ENCODE results near the gene GOLGA8Q. TPM values are rescaled to one million over a fixed set of nuclear protein-coding genes. Genes with fewer than 3 reads are reported as not detected.

The GOLGA8Q gene
- total and polyA plus RNA-seq, 9 of the 15 experiments (the other 6 are each of a cell fraction or from before 2014, with no cell fraction given), result 0.07 to 0.23 TPM; not detected in 7

Small RNA genes within 50 kb of the gene (small RNA-seq; reads per million reads assigned to genes)
- gene RF00096, result not detected
- not detected for gene RN7SL796P

Other genes starting within 250 kb of the GOLGA8Q start
- gene CHRFAM7A, start 158.5 kb upstream of the GOLGA8Q start, total RNA-seq (2014; rRNA removed), result not detected in 2 replicates
- gene CHRFAM7A, start 158.5 kb upstream of the GOLGA8Q start, total RNA-seq (2014; rRNA removed; fragmentation: Illumina TruSeq; extraction: Trizol), result not detected in 2 replicates
- gene CHRFAM7A, start 158.5 kb upstream of the GOLGA8Q start, total RNA-seq (2015; rRNA removed; fragmentation: Illumina TruSeq; extraction: Trizol), result not detected in 2 replicates
- not detected in 2 replicates for gene CHRFAM7A, start 158.5 kb upstream of the GOLGA8Q start, total RNA-seq (2021)
- not detected in 2 replicates for gene CHRFAM7A, start 158.5 kb upstream of the GOLGA8Q start, polyA plus RNA-seq (2011; rRNA removed)
- not detected in 2 replicates for gene CHRFAM7A, start 158.5 kb upstream of the GOLGA8Q start, polyA plus RNA-seq (2014; fragmentation: Illumina TruSeq; extraction: Trizol)
- gene CHRFAM7A, start 158.5 kb upstream of the GOLGA8Q start, polyA plus RNA-seq (2014; fragmentation: Nextera tagmentation; extraction: Ambion mirVana), result not detected
- 0.93 TPM in 1 of 2 replicates, not detected in the other for gene CHRFAM7A, start 158.5 kb upstream of the GOLGA8Q start, polyA plus RNA-seq (2014; rRNA removed)
- gene GOLGA8R, start 137.8 kb upstream of the GOLGA8Q start, total RNA-seq (2014; rRNA removed), result 0.04 TPM in 1 of 2 replicates, not detected in the other
- gene GOLGA8R, start 137.8 kb upstream of the GOLGA8Q start, total RNA-seq (2014; rRNA removed; fragmentation: Illumina TruSeq; extraction: Trizol), result 0.10 TPM in 1 of 2 replicates, not detected in the other
- gene GOLGA8R, start 137.8 kb upstream of the GOLGA8Q start, total RNA-seq (2015; rRNA removed; fragmentation: Illumina TruSeq; extraction: Trizol), result 0.07 TPM in 1 of 2 replicates, not detected in the other
- 0.04 and 0.11 TPM in 2 replicates for gene GOLGA8R, start 137.8 kb upstream of the GOLGA8Q start, total RNA-seq (2021)
- gene GOLGA8R, start 137.8 kb upstream of the GOLGA8Q start, polyA plus RNA-seq (2011; rRNA removed), result 0.05 TPM in 1 of 2 replicates, not detected in the other
- gene GOLGA8R, start 137.8 kb upstream of the GOLGA8Q start, polyA plus RNA-seq (2014; fragmentation: Illumina TruSeq; extraction: Trizol), result 0.12 TPM in 1 of 2 replicates, not detected in the other
- under 1 TPM in 1 of 2 experiments, not detected in 1; 0.01 TPM for gene GOLGA8R, start 137.8 kb upstream of the GOLGA8Q start, polyA plus RNA-seq (2014; fragmentation: Nextera tagmentation; extraction: Ambion mirVana)
- 0.04 and 0.36 TPM in 2 replicates for gene GOLGA8R, start 137.8 kb upstream of the GOLGA8Q start, polyA plus RNA-seq (2014; rRNA removed)
- gene GOLGA8H, start 52.0 kb downstream of the GOLGA8Q start, total RNA-seq (2014; rRNA removed), result not detected in 2 replicates
- not detected in 2 replicates for gene GOLGA8H, start 52.0 kb downstream of the GOLGA8Q start, total RNA-seq (2014; rRNA removed; fragmentation: Illumina TruSeq; extraction: Trizol)
- not detected in 2 replicates for gene GOLGA8H, start 52.0 kb downstream of the GOLGA8Q start, total RNA-seq (2015; rRNA removed; fragmentation: Illumina TruSeq; extraction: Trizol)
- gene GOLGA8H, start 52.0 kb downstream of the GOLGA8Q start, total RNA-seq (2021), result not detected in 2 replicates
- not detected in 2 replicates for gene GOLGA8H, start 52.0 kb downstream of the GOLGA8Q start, polyA plus RNA-seq (2011; rRNA removed)
- not detected in 2 replicates for gene GOLGA8H, start 52.0 kb downstream of the GOLGA8Q start, polyA plus RNA-seq (2014; fragmentation: Illumina TruSeq; extraction: Trizol)
- gene GOLGA8H, start 52.0 kb downstream of the GOLGA8Q start, polyA plus RNA-seq (2014; fragmentation: Nextera tagmentation; extraction: Ambion mirVana), result not detected
- gene GOLGA8H, start 52.0 kb downstream of the GOLGA8Q start, polyA plus RNA-seq (2014; rRNA removed), result 0.04 TPM in 1 of 2 replicates, not detected in the other